ENCODE measurements around the gene FNIP1. TPM values are rescaled to one million over a fixed set of nuclear protein-coding genes. Genes with fewer than 3 reads are reported as not detected.

Gene FNIP1
- total and polyA plus RNA-seq, 2 experiments from 2014 or later, result 10.3 to 25.8 TPM

DNA sequence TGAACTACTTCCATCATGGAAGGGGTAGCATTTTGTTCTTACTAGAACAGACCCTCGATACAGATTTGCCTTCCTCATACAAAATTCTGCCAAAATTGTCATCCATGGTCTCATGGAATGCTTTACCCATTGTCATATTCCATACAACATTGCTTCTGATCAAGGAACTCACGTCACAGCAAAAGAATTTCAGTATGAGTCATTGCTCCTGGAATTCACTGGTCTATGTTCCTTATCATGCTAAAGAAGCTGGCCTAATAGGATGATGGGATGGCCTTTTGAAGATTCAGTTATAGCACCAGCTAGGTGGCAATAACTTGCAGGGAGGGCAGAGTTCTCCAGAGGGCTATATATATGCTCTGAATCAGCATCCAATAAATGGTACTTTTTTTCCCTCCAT lies 18.2 kb upstream of the FNIP1 start:
- no peak overlapping the region for H2AFZ ChIP-seq
- DNase-seq, result peak; percentile 68
- H3K79me2 ChIP-seq (ENCODE audit: insufficient read depth), result no peaks in the 10 kb centered on the region
- H3K9me3 ChIP-seq (ENCODE audit: low read depth), result no peaks in the 10 kb centered on the region
- no peak overlapping the region for H3K4me3 ChIP-seq
- no peaks in the 10 kb centered on the region for H4K20me1 ChIP-seq (ENCODE audit: insufficient read depth)
- no peaks in the 10 kb centered on the region; the same call in 1 of the 2 replicates for H3K4me1 ChIP-seq (ENCODE audit: insufficient read depth)
- TF ChIP-seq EZH2 (IDR thresholded peaks at IDR 0.05; ENCODE audit: insufficient read depth, poor library complexity, severe bottlenecking) (no peak), EZH2phosphoT487 (IDR thresholded peaks at IDR 0.05; ENCODE audit: insufficient read depth, low read depth) (no peak)
- in situ Hi-C loops (cut with MboI), result no loop called here
- WGBS, 2 experiments (ENCODE audit: low coverage in 1 of 2, low lambda C conversion rate in 2 of 2, missing lambda C conversion rate in 2 of 2), result 18 to 19% methylated on average over 2 of the region's 2 CpGs
- no peaks in the 10 kb centered on the region for H3K36me3 ChIP-seq (ENCODE audit: low read depth)
- no peaks in the 10 kb centered on the region for H3K9me2 ChIP-seq (ENCODE audit: insufficient read depth)
- H3F3A ChIP-seq (ENCODE audit: insufficient read depth), result peaks cover 4% of the 10 kb centered on the region; the same call in 1 of the 2 replicates
- H3K4me2 ChIP-seq (ENCODE audit: unreplicated experiment), result no peak overlapping the region
- no peaks in the 10 kb centered on the region for H3K27me3 ChIP-seq (replicated peaks; ENCODE audit: insufficient read depth)
- H3K9ac ChIP-seq, result no peak overlapping the region
- H3K27ac ChIP-seq, result no peak overlapping the region

DNA sequence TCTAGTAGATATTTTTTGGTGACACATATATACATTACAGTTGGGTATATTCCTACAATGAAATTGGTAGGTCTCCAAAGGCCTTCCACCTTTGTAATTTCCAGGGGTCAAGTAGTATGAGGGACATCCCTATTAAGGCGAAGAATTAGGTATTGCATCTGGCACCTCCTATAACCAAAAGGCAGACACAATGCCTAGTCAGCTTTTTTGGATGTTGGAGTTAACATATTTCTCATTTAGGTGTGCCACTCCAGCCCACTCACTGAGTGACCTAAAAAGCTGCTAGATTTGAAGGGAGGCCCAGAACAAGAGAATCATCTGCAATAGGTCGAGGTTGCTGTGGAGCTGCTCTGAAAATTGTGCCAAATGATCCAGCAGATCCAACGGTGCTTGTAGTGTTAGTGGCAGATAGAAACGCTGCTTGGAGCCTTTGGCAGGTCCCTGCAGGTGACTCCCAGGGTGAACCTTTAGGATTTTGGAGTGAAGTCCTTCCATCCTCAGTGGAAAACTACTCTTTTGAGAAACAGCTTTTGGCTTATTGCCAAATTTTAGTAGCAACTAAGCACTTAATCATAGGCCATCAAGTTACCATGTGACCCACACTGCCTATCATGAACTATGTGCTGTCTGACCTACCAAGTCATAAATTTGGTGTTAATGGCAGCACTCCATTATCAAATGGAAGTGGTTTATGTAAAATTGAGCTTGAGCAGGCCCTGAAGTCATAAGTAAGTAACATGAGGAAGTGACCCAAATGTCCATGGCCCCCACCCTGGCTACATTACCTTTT lies 15.7 kb upstream of the FNIP1 start:
- H3K4me1 ChIP-seq (ENCODE audit: insufficient read depth), result no peaks in the 10 kb centered on the region; the same call in 1 of the 2 replicates
- no peaks in the 10 kb centered on the region for H3K27me3 ChIP-seq (replicated peaks; ENCODE audit: insufficient read depth)
- in situ Hi-C loops (cut with MboI), result no loop called here
- H3K9me3 ChIP-seq (ENCODE audit: low read depth), result no peaks in the 10 kb centered on the region
- peaks cover 4% of the 10 kb centered on the region; the same call in 1 of the 2 replicates for H3F3A ChIP-seq (ENCODE audit: insufficient read depth)
- DNase-seq, result peak; percentile 16
- TF ChIP-seq EZH2phosphoT487 (IDR thresholded peaks at IDR 0.05; ENCODE audit: insufficient read depth, low read depth) (no peak), EZH2 (IDR thresholded peaks at IDR 0.05; ENCODE audit: insufficient read depth, poor library complexity, severe bottlenecking) (no peak)
- no peak overlapping the region for H3K27ac ChIP-seq
- no peaks in the 10 kb centered on the region for H4K20me1 ChIP-seq (ENCODE audit: insufficient read depth)
- H3K79me2 ChIP-seq (ENCODE audit: insufficient read depth), result no peaks in the 10 kb centered on the region
- H2AFZ ChIP-seq, result no peak overlapping the region
- no peak overlapping the region for H3K4me3 ChIP-seq
- H3K4me2 ChIP-seq (ENCODE audit: unreplicated experiment), result no peak overlapping the region
- no peak overlapping the region for H3K9ac ChIP-seq
- no peaks in the 10 kb centered on the region for H3K36me3 ChIP-seq (ENCODE audit: low read depth)
- WGBS, 2 experiments (ENCODE audit: low coverage in 1 of 2, low lambda C conversion rate in 2 of 2, missing lambda C conversion rate in 2 of 2), result 64 to 78% methylated on average over 4 of the region's 4 CpGs
- no peaks in the 10 kb centered on the region for H3K9me2 ChIP-seq (ENCODE audit: insufficient read depth)

DNA sequence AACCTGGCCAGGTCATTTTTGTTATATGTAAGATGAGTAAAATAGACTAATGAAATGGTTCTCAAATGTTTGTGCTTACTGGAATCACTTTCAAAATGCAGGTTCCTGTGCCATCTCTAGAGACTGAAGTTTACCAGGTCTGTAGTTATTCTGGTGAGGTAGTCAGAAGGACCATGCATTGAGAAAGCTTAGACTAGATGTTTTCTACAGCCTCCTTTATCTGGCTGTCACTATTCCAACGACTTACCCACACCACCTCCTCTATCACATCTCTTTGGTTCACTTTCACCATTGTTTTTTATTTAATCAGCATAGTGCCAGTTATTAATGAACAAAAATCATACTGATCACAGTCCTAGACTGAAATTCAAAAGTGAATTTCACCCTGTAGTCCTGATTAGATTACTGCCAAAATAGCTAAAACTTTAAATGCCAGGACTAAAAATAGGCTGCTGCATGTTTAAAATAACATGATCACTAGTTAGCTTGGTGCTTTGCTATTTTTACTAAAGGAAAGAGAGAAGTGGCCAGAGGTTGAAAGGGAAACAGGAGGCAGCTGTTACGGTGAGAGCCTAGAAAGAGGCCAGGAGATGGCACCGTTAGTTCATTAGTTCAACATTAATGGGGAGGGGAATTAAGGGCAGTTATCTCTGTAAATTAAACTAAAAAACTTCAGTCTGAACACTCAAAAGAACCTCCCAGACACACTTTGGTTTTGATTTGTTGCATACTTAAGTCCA lies 13.9 kb upstream of the FNIP1 start:
- no peaks in the 10 kb centered on the region for H3K9me2 ChIP-seq (ENCODE audit: insufficient read depth)
- no peak overlapping the region for H3K4me2 ChIP-seq (ENCODE audit: unreplicated experiment)
- DNase-seq, result peak; percentile 18
- peak overlapping the region; percentile 57; the same call in 1 of the 2 replicates for H2AFZ ChIP-seq
- TF ChIP-seq EZH2phosphoT487 (IDR thresholded peaks at IDR 0.05; ENCODE audit: insufficient read depth, low read depth) (no peak), EZH2 (IDR thresholded peaks at IDR 0.05; ENCODE audit: insufficient read depth, poor library complexity, severe bottlenecking) (no peak)
- H3K4me1 ChIP-seq (ENCODE audit: insufficient read depth), result no peaks in the 10 kb centered on the region; the same call in 1 of the 2 replicates
- no peak overlapping the region for H3K9ac ChIP-seq
- no peak overlapping the region for H3K4me3 ChIP-seq
- H4K20me1 ChIP-seq (ENCODE audit: insufficient read depth), result no peaks in the 10 kb centered on the region
- H3K36me3 ChIP-seq (ENCODE audit: low read depth), result no peaks in the 10 kb centered on the region
- 11 to 14% methylated on average over 3 of the region's 3 CpGs for WGBS, 2 experiments (ENCODE audit: low coverage in 1 of 2, low lambda C conversion rate in 2 of 2, missing lambda C conversion rate in 2 of 2)
- no peaks in the 10 kb centered on the region for H3K9me3 ChIP-seq (ENCODE audit: low read depth)
- H3K79me2 ChIP-seq (ENCODE audit: insufficient read depth), result no peaks in the 10 kb centered on the region
- H3K27ac ChIP-seq, result no peak overlapping the region
- in situ Hi-C loops (cut with MboI), result no loop called here
- no peaks in the 10 kb centered on the region for H3K27me3 ChIP-seq (replicated peaks; ENCODE audit: insufficient read depth)
- H3F3A ChIP-seq (ENCODE audit: insufficient read depth), result peaks cover 4% of the 10 kb centered on the region; the same call in 1 of the 2 replicates

DNA sequence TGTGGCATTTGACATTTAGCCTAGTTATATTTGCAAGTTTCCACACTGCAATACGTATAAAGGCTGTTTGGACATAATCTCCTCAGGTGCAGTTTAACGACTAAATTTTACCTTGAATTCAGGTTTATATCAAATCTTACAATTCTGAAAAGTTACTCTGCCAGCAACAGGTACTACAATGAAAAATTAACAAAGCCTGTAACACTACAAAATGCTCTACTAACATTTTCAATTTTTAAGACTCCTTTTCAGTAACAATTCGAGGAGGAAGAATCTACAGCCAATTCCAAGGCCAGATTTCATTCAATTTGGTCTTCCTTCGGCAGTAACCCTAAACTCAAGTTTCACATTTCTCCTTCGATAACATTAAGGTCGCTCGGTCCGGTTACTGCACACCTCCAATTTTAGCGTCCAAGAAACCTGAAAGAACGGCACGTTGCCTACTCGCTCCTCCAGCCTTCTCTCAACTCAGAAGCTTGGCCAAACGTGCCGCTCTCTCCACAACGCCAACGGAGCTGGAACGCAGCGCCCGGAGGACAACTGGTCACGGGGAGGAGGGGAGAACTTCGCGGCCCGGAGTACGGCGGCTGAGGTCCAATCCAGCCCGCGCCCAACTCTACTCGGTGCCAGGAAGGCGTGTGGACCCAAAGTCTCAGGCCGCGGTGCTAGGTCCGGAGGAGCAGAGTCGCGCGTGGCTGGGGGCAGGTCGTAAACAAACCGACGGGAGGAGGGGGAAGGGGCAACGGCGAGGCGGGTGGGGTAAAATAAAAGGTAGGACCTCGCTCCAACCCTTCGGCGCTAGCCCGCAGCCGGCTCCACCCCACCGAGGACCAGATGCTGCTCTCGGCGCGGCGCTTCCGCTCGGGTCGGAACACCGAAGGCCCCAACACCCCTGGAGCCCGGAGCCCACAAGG lies 681 bp downstream of the FNIP1 start:
- H2AFZ ChIP-seq, result peak overlapping the region; percentile 65
- WGBS, 2 experiments (ENCODE audit: low coverage in 1 of 2, low lambda C conversion rate in 2 of 2, missing lambda C conversion rate in 2 of 2), result 0 to 1% methylated on average over 34 to 47 of the region's 56 CpGs

More for the DNA sequence above, 681 bp downstream of the FNIP1 start:
- H3K4me3 ChIP-seq, result peak overlapping the region; percentile 85
- no peak for TF ChIP-seq EZH2phosphoT487 (IDR thresholded peaks at IDR 0.05; ENCODE audit: insufficient read depth, low read depth)
- TF ChIP-seq EZH2 (IDR thresholded peaks at IDR 0.05; ENCODE audit: insufficient read depth, poor library complexity, severe bottlenecking), result no peak
- in situ Hi-C loops (cut with MboI), result no loop called here
- H3K27me3 ChIP-seq (replicated peaks; ENCODE audit: insufficient read depth), result no peaks in the 10 kb centered on the region
- H3K79me2 ChIP-seq (ENCODE audit: insufficient read depth), result peaks cover 57% of the 10 kb centered on the region
- peak overlapping the region; percentile 90 for H3K4me2 ChIP-seq (ENCODE audit: unreplicated experiment)
- H3F3A ChIP-seq (ENCODE audit: insufficient read depth), result no peaks in the 10 kb centered on the region
- H3K9me2 ChIP-seq (ENCODE audit: insufficient read depth), result no peaks in the 10 kb centered on the region
- H4K20me1 ChIP-seq (ENCODE audit: insufficient read depth), result peaks cover 9% of the 10 kb centered on the region
- H3K9me3 ChIP-seq (ENCODE audit: low read depth), result no peaks in the 10 kb centered on the region
- H3K4me1 ChIP-seq (ENCODE audit: insufficient read depth), result peaks cover 18% of the 10 kb centered on the region
- H3K9ac ChIP-seq, result peak overlapping the region; percentile 100
- peak; percentile 91 for DNase-seq
- H3K27ac ChIP-seq, result peak overlapping the region; percentile 99
- H3K36me3 ChIP-seq (ENCODE audit: low read depth), result no peaks in the 10 kb centered on the region

Data from GM23248 (cell line).